ENCODE data around the gene ZC3H7B. TPM values are rescaled to one million over a fixed set of nuclear protein-coding genes. Genes with fewer than 3 reads are reported as not detected.

Gene ZC3H7B
- total RNA-seq, 1 donor from 2014 or later, result 83.4 TPM

GRCh38 chr22:41369424-41369745 lies 68.1 kb downstream of the ZC3H7B start:
- no peak overlapping the region for H3K27ac Mint-ChIP-seq
- peaks cover 9% of the 10 kb centered on the region for H3K4me1 Mint-ChIP-seq (ENCODE audit: low read depth)
- no peak for TF ChIP-seq CTCF (IDR thresholded peaks at IDR 0.05; ENCODE audit: unreplicated experiment)
- no peak overlapping the region for H3K4me3 Mint-ChIP-seq (ENCODE audit: low read depth)
- H3K27me3 Mint-ChIP-seq, result peaks cover 3% of the 10 kb centered on the region
- H3K9me3 Mint-ChIP-seq (ENCODE audit: low read depth), result no peaks in the 10 kb centered on the region
- no peak for DNase-seq (ENCODE audit: low spot score, unreplicated experiment)
- H3K36me3 Mint-ChIP-seq (ENCODE audit: insufficient read depth), result no peaks in the 10 kb centered on the region

GRCh38 chr22:41369837-41370236 lies 68.5 kb downstream of the ZC3H7B start:
- no peak for DNase-seq (ENCODE audit: low spot score, unreplicated experiment)
- H3K36me3 Mint-ChIP-seq (ENCODE audit: insufficient read depth), result no peaks in the 10 kb centered on the region
- H3K4me1 Mint-ChIP-seq (ENCODE audit: low read depth), result peaks cover 9% of the 10 kb centered on the region
- TF ChIP-seq CTCF (IDR thresholded peaks at IDR 0.05; ENCODE audit: unreplicated experiment), result no peak
- peaks cover 6% of the 10 kb centered on the region for H3K27me3 Mint-ChIP-seq
- no peak overlapping the region for H3K27ac Mint-ChIP-seq
- no peaks in the 10 kb centered on the region for H3K9me3 Mint-ChIP-seq (ENCODE audit: low read depth)
- H3K4me3 Mint-ChIP-seq (ENCODE audit: low read depth), result no peak overlapping the region

- Mint-ChIP-seq H3K27ac (no peak overlapping the region), H3K9me3 (ENCODE audit: low read depth) (no peaks in the 10 kb centered on the region), H3K36me3 (ENCODE audit: insufficient read depth) (no peaks in the 10 kb centered on the region), H3K27me3 (peaks cover 7% of the 10 kb centered on the region), H3K4me3 (ENCODE audit: low read depth) (no peak overlapping the region), H3K4me1 (ENCODE audit: low read depth) (peaks cover 7% of the 10 kb centered on the region)
- DNase-seq (ENCODE audit: low spot score, unreplicated experiment), result no peak
- TF ChIP-seq CTCF (IDR thresholded peaks at IDR 0.05; ENCODE audit: unreplicated experiment), result no peak
Observed at GRCh38 chr22:41377846-41378245, 76.5 kb downstream of the ZC3H7B start.

- no peak for DNase-seq (ENCODE audit: low spot score, unreplicated experiment)
- Mint-ChIP-seq H3K4me3 (ENCODE audit: low read depth) (peak overlapping the region; percentile 84), H3K9me3 (ENCODE audit: low read depth) (no peaks in the 10 kb centered on the region), H3K27me3 (peaks cover 4% of the 10 kb centered on the region), H3K36me3 (ENCODE audit: insufficient read depth) (no peaks in the 10 kb centered on the region), H3K4me1 (ENCODE audit: low read depth) (peaks cover 19% of the 10 kb centered on the region), H3K27ac (peak overlapping the region; percentile 97)
- TF ChIP-seq CTCF (IDR thresholded peaks at IDR 0.05; ENCODE audit: unreplicated experiment), result no peak
Observed at GRCh38 chr22:41380993-41381328, 79.6 kb downstream of the ZC3H7B start.

GRCh38 chr22:41381329-41382097 lies 80.2 kb downstream of the ZC3H7B start, which contains the start of gene TEF:
Gene TEF, plus strand, starts transcription at chr22:41381942. Its CDS starts 103 bp downstream, at chr22:41382045.
- H3K36me3 Mint-ChIP-seq (ENCODE audit: insufficient read depth), result no peaks in the 10 kb centered on the region
- peaks cover 4% of the 10 kb centered on the region for H3K27me3 Mint-ChIP-seq
- peak within 1 kb of the TSS; percentile 99 for H3K27ac Mint-ChIP-seq
- no peaks in the 10 kb centered on the region for H3K9me3 Mint-ChIP-seq (ENCODE audit: low read depth)
- H3K4me1 Mint-ChIP-seq (ENCODE audit: low read depth), result peaks cover 19% of the 10 kb centered on the region
- no peak for TF ChIP-seq CTCF (IDR thresholded peaks at IDR 0.05; ENCODE audit: unreplicated experiment)
- H3K4me3 Mint-ChIP-seq (ENCODE audit: low read depth), result peak within 1 kb of the TSS; percentile 84
- DNase-seq (ENCODE audit: low spot score, unreplicated experiment), result peak; percentile 98
